Loucy (cell line): Measurements from ENCODE around the gene MPPED2.

Source experiments
- H2AFZ ChIP-seq: fragments of 200-600 bp; sonication (generic); 2 replicates; pipeline ENCODE4 v1.6.0; 2016; ENCODE audit warnings: antibody characterized with exemption, mild to moderate bottlenecking, low read length, moderate library complexity
- H3F3A ChIP-seq: fragments of 200-600 bp; 2 replicates; pipeline ENCODE4 v1.6.0; 2016; ENCODE audit warnings: antibody characterized with exemption, low read depth, mild to moderate bottlenecking
- H3K27me3 ChIP-seq: fragments of 200-600 bp; sonication (generic); 2 replicates; pipeline ENCODE4 v1.6.1; 2014; ENCODE audit warnings: low read length, mild to moderate bottlenecking; ENCODE audit not compliant: insufficient read depth, poor library complexity, severe bottlenecking
- H3K36me3 ChIP-seq: fragments of 200-600 bp; sonication (generic); 2 replicates; pipeline ENCODE4 v1.6.1; 2016; ENCODE audit warnings: low read length; ENCODE audit not compliant: insufficient read depth
- H3K4me1 ChIP-seq: fragments of 200-600 bp; sonication (generic); 2 replicates; pipeline ENCODE4 v1.5.1; 2014; ENCODE audit warnings: low read length, mild to moderate bottlenecking; ENCODE audit not compliant: insufficient read depth, poor library complexity, severe bottlenecking
- H3K4me2 ChIP-seq: fragments of 200-600 bp; sonication (generic); 2 replicates; pipeline ENCODE4 v1.6.0; 2014; ENCODE audit warnings: antibody characterized with exemption, low read length, low read depth, mild to moderate bottlenecking; ENCODE audit not compliant: poor library complexity, severe bottlenecking
- H3K4me3 ChIP-seq: fragments of 200-600 bp; sonication (generic); 2 replicates; pipeline ENCODE4 v1.5.1; 2014; ENCODE audit warnings: low read length, mild to moderate bottlenecking, mixed read lengths; ENCODE audit not compliant: poor library complexity, severe bottlenecking
- H3K79me2 ChIP-seq: fragments of 200-600 bp; sonication (generic); 2 replicates; pipeline ENCODE4 v1.6.1; 2014; ENCODE audit warnings: low read length; ENCODE audit not compliant: insufficient read depth
- H3K9ac ChIP-seq: fragments of 200-600 bp; sonication (generic); 2 replicates; pipeline ENCODE4 v1.6.0; 2014; ENCODE audit warnings: mild to moderate bottlenecking, low read depth, low read length, moderate library complexity; ENCODE audit not compliant: poor library complexity, severe bottlenecking
- H3K9me2 ChIP-seq: fragments of 200-600 bp; sonication (generic); replicated peaks from 2 replicates; pipeline ENCODE4 v1.6.1; 2016; ENCODE audit warnings: low read depth, low read length, mixed read lengths
- H3K9me3 ChIP-seq: fragments of 200-600 bp; sonication (generic); 2 replicates; pipeline ENCODE4 v1.6.1; 2014; ENCODE audit warnings: mild to moderate bottlenecking, antibody characterized with exemption, low read length, low read depth; ENCODE audit not compliant: insufficient read depth
- H4K20me1 ChIP-seq: fragments of 200-600 bp; sonication (generic); 2 replicates; pipeline ENCODE4 v1.6.0; 2014; ENCODE audit warnings: antibody characterized with exemption, low read length, mild to moderate bottlenecking; ENCODE audit not compliant: insufficient read depth, poor library complexity, severe bottlenecking
- CTCF ChIP-seq: fragments of 200-600 bp; sonication (generic); conservative IDR thresholded peaks from 2 replicates; pipeline ENCODE4 v1.5.1; 2014; ENCODE audit warnings: mild to moderate bottlenecking, antibody characterized with exemption, low read length
- EZH2phosphoT487 ChIP-seq: fragments of 200-600 bp; IDR thresholded peaks from 2 replicates; pipeline ENCODE4 v1.6.1; 2018; ENCODE audit warnings: antibody characterized with exemption, mild to moderate bottlenecking, moderate library complexity, borderline replicate concordance

The MPPED2 gene

GRCh38 chr11:30365793-30366517 is 220.2 kb downstream of the MPPED2 start:
- no peaks in the 10 kb centered on the region for H3K9me2 ChIP-seq
- H3K36me3 ChIP-seq: no peaks in the 10 kb centered on the region
- H3K27me3 ChIP-seq: no peaks in the 10 kb centered on the region
- no peaks in the 10 kb centered on the region for H3K4me1 ChIP-seq
- no peaks in the 10 kb centered on the region for H3F3A ChIP-seq
- H3K4me3 ChIP-seq: no peak overlapping the region
- no peak for TF ChIP-seq EZH2phosphoT487
- no peaks in the 10 kb centered on the region for H3K9me3 ChIP-seq
- no peaks in the 10 kb centered on the region for H4K20me1 ChIP-seq
- no peak overlapping the region for H2AFZ ChIP-seq
- H3K4me2 ChIP-seq: no peak overlapping the region
- H3K79me2 ChIP-seq: no peaks in the 10 kb centered on the region
- no peak overlapping the region for H3K9ac ChIP-seq

GRCh38 chr11:30364837-30365482 is 221.2 kb downstream of the MPPED2 start:
- Histone ChIP-seq H3K4me2 (no peak overlapping the region), H3K4me3 (no peak overlapping the region), H3F3A (no peaks in the 10 kb centered on the region), H3K9ac (no peak overlapping the region), H3K27me3 (no peaks in the 10 kb centered on the region), H4K20me1 (no peaks in the 10 kb centered on the region), H3K36me3 (no peaks in the 10 kb centered on the region), H3K4me1 (no peaks in the 10 kb centered on the region), H3K9me3 (no peaks in the 10 kb centered on the region), H2AFZ (no peak overlapping the region), H3K79me2 (no peaks in the 10 kb centered on the region), H3K9me2 (no peaks in the 10 kb centered on the region)
- no peak for TF ChIP-seq CTCF
- no peak for TF ChIP-seq EZH2phosphoT487

- TF ChIP-seq EZH2phosphoT487 (no peak), CTCF (no peak)
- no peak overlapping the region for H3K9ac ChIP-seq
- no peaks in the 10 kb centered on the region for H3K4me1 ChIP-seq
- H3K9me2 ChIP-seq: no peaks in the 10 kb centered on the region
- no peaks in the 10 kb centered on the region for H3K36me3 ChIP-seq
- no peaks in the 10 kb centered on the region for H3K9me3 ChIP-seq
- H4K20me1 ChIP-seq: no peaks in the 10 kb centered on the region
- no peaks in the 10 kb centered on the region for H3K27me3 ChIP-seq
- H3K79me2 ChIP-seq: no peaks in the 10 kb centered on the region
- no peak overlapping the region for H3K4me2 ChIP-seq
- H3K4me3 ChIP-seq: no peak overlapping the region
- H2AFZ ChIP-seq: no peak overlapping the region
- H3F3A ChIP-seq: no peaks in the 10 kb centered on the region
Measured at GRCh38 chr11:30364139-30364836, 221.9 kb downstream of the MPPED2 start.
